Osteocyte (in vitro differentiated cells): ENCODE measurements around the gene KRT7. TPM values are rescaled to one million over a fixed set of nuclear protein-coding genes. Genes with fewer than 3 reads are reported as not detected.

ENCODE experiments used
- DNase-seq: peaks from one replicate; pipeline ENCODE4 v3.0.0; 2021; ENCODE audit warnings: mixed read lengths; ENCODE audit not compliant: unreplicated experiment; ENCODE audit errors: extremely low spot score
- H3K27ac Mint-ChIP-seq: one replicate; pipeline ENCODE4 v1.8.0; 2021; ENCODE audit warnings: mild to moderate bottlenecking, mixed read lengths; ENCODE audit not compliant: unreplicated experiment
- H3K27me3 Mint-ChIP-seq: one replicate; pipeline ENCODE4 v1.8.0; 2021; ENCODE audit warnings: mixed read lengths; ENCODE audit not compliant: unreplicated experiment
- H3K36me3 Mint-ChIP-seq: one replicate; pipeline ENCODE4 v1.8.0; 2021; ENCODE audit warnings: mixed read lengths; ENCODE audit not compliant: unreplicated experiment
- H3K4me1 Mint-ChIP-seq: one replicate; pipeline ENCODE4 v1.8.0; 2021; ENCODE audit warnings: mixed read lengths; ENCODE audit not compliant: unreplicated experiment
- H3K4me3 Mint-ChIP-seq: one replicate; pipeline ENCODE4 v1.8.0; 2021; ENCODE audit warnings: mild to moderate bottlenecking, moderate library complexity, mixed read lengths; ENCODE audit not compliant: unreplicated experiment
- H3K9me3 Mint-ChIP-seq: one replicate; pipeline ENCODE4 v1.8.0; 2021; ENCODE audit warnings: mixed read lengths; ENCODE audit not compliant: unreplicated experiment
- total RNA-seq: library from RNA; stranded (reverse); gene quantifications from 2 replicates; pipeline ENCODE4 v1.2.1, GENCODE V29; 2021
- TF ChIP-seq, protein P1 (sequence below): fragments of 200-600 bp; sonication (generic); IDR thresholded peaks from 2 replicates; pipeline ENCODE4 v1.5.0; 2021; ENCODE audit warnings: antibody characterized with exemption, mild to moderate bottlenecking, moderate library complexity

The KRT7 gene
- total RNA-seq, 1 donor from 2014 or later, result 168 TPM

DNA sequence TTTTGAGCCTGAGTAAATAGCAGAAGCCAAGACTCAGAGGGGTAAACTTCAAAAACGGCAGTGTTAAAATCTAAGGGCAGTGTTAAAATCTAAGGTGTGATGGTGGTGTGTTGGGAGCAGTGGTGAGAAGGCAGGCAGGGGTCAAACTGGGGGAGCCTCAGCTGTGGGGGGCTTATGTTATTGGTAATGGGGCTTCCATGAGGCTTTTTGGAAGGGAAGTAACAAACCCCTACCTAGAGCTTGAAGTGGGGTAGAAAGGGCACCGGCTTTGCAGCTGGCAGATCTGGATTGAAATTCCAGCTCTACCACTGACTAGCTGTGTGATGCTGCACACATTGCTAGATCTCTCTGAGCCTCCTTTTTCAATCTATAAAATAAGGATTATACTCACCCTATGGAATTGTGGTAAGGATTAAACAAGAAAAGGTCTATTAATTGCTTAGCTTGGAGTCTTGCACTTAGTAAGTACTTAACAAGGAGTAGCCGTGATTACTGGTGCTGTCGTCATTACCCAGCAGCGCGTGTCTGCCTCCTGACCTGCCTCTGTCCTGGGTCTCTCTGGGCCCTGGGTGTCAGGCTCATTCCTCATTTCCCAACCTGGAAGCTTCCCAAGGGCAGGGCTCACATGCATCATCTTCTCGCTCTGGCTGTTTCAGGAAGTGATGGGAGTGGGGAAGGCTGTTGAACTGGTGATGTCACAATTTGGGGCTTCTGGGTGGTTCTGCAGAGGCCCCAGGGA lies 22.7 kb upstream of the KRT7 start:
- Mint-ChIP-seq H3K27me3 (no peaks in the 10 kb centered on the region), H3K9me3 (no peaks in the 10 kb centered on the region), H3K36me3 (no peaks in the 10 kb centered on the region), H3K4me3 (no peak overlapping the region), H3K4me1 (peaks cover 52% of the 10 kb centered on the region), H3K27ac (no peak overlapping the region)
- no peak for DNase-seq
- TF ChIP-seq, protein P1, sequence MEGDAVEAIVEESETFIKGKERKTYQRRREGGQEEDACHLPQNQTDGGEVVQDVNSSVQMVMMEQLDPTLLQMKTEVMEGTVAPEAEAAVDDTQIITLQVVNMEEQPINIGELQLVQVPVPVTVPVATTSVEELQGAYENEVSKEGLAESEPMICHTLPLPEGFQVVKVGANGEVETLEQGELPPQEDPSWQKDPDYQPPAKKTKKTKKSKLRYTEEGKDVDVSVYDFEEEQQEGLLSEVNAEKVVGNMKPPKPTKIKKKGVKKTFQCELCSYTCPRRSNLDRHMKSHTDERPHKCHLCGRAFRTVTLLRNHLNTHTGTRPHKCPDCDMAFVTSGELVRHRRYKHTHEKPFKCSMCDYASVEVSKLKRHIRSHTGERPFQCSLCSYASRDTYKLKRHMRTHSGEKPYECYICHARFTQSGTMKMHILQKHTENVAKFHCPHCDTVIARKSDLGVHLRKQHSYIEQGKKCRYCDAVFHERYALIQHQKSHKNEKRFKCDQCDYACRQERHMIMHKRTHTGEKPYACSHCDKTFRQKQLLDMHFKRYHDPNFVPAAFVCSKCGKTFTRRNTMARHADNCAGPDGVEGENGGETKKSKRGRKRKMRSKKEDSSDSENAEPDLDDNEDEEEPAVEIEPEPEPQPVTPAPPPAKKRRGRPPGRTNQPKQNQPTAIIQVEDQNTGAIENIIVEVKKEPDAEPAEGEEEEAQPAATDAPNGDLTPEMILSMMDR, result no peak

DNA sequence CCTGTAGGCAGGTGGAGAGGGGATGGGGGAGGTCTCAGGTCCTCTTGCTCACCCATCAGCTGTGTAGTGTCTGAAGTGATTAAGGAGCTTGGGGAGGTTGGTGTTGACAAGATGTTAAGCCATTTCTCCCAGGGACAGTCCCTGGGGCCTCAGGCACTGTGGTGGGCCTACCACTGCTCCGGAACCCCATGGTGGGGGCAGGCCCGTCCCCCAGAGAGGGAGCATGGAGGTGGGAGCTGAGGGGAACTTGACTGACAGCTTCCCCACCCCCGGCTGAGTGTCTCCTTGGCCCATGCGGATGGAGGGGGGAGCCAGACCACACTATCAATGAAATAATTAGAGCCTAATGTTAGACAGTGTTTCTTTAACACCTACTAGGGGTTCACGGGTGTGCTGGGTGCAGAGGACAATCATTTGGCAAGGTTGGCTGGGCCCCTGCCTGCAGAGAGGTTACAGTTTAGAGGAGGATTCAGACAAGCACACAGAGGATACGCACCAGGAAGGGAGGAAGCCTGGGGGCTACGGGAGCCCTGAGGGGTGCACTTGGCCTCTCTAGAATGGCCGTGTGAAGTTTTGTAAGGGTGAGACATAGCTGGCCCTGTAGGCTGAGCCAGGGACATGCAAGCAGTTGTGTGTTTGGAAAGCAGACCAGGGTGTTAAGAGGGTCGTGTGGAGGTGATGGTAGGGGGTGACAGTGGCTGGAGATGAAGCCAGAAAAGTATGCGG lies 22.0 kb upstream of the KRT7 start:
- H3K27ac Mint-ChIP-seq, result no peak overlapping the region
- H3K4me3 Mint-ChIP-seq, result no peak overlapping the region
- no peak for DNase-seq
- H3K27me3 Mint-ChIP-seq, result no peaks in the 10 kb centered on the region
- H3K9me3 Mint-ChIP-seq, result no peaks in the 10 kb centered on the region
- H3K36me3 Mint-ChIP-seq, result no peaks in the 10 kb centered on the region
- peaks cover 49% of the 10 kb centered on the region for H3K4me1 Mint-ChIP-seq
- TF ChIP-seq, protein P1, result no peak

DNA sequence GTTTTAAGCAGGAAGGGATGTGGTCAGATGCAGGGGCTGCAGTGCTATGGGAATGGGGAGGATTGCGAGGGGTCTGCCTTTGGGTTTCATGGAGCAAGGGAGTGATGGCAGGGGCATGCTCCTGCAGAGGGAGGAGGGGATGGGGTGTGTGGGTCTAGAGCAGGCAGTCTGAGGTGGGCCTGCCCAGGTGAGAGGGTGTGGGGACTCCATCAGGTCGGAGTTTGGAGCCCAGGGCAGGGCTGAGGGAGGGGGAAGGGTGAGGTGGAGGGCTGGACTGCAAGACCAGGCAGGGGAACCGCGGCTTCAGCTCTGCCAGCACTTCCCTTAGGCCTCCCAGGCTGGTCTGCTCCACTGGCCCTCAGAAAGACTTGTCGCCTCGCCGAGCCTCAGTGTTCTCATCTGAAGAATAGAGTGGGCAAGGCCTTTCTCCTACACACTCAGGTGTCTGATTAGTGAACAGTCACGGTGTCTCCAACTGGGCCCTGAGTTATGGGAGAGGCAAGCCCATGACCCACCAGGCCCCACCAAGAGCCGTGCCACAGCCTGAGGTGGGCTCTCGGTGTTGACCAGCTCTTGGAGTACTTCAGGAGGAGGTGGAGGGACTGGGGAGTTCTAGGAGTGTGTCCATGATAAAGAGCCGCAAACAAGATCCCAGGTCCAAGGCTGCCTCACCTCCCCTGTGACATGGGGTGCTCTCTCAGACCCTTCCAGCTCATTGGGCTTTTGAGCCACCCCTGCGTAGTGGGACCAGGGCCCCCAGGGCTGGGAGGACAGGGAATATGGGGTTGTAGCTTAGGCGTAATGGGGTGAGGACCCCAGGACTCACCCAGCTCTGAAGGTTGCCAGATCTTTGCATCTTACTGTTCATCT lies 21.1 kb upstream of the KRT7 start:
- Mint-ChIP-seq H3K36me3 (no peaks in the 10 kb centered on the region), H3K27ac (no peak overlapping the region), H3K4me1 (peaks cover 50% of the 10 kb centered on the region), H3K4me3 (no peak overlapping the region), H3K9me3 (no peaks in the 10 kb centered on the region), H3K27me3 (no peaks in the 10 kb centered on the region)
- DNase-seq, result no peak
- TF ChIP-seq, protein P1, result no peak

DNA sequence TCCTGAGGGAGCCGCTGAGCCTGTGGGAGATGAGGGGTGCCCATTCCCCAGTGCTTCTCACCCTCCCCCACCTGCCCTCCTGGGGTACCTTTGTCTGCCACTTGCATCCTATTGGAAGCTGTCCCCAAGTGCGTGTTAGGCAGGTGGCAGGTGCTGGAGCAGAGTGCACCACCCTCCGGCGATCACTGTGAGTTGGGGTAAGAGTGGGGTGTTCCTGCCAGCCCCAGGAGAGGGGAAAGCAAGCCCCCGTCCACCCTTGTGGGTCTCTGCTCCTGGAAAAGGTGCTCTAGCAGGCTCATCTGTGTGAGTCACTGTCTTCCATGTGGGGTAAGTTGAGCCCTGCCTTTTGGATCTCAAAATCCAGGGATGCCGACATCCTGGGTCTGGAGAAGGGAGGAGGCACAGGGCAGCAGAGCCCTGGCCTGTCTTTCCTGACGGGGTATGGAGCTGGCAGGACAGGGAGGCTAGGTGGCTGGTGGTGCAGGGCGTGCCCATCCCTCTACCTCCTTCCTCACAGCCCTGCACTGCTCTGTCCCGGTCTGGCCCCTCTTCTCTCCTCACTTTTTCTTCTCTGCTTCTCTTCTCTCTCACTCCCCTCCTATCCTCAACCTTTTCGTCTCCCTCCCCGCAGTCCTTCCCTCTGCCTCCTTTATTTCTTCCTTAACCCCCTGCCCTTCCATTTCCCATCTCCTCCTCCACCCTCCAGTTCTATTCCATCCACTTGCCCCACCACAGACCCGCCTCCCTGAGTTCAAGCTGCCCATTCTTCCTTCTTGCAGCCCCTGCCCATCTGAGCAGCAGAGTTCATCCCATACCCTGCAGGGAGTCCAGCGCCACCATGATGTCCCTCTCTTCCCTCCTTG lies 20.1 kb upstream of the KRT7 start:
- TF ChIP-seq, protein P1, result no peak
- Mint-ChIP-seq H3K27ac (no peak overlapping the region), H3K4me3 (no peak overlapping the region), H3K9me3 (no peaks in the 10 kb centered on the region), H3K36me3 (no peaks in the 10 kb centered on the region), H3K4me1 (peaks cover 47% of the 10 kb centered on the region), H3K27me3 (no peaks in the 10 kb centered on the region)
- no peak for DNase-seq
